CD14-positive monocyte (primary cell): ENCODE data around the gene CDCA7. TPM values are rescaled to one million over a fixed set of nuclear protein-coding genes. Genes with fewer than 3 reads are reported as not detected.

Experiments used
- DNase-seq, 3 donors: peaks; one replicate each; pipeline ENCODE4 v3.0.0-alpha.2; 2011 to 2022
- H2AFZ ChIP-seq: 2 replicates; pipeline ENCODE4 v1.6.0; 2012; ENCODE audit warnings: mild to moderate bottlenecking, low read depth, low read length, inconsistent platforms; ENCODE audit not compliant: insufficient read depth, poor library complexity, severe bottlenecking
- H3K27ac ChIP-seq, 2 donors: 1 replicate in 1 of 2; 2 replicates in 1 of 2; pipeline ENCODE4 v1.5.1; 2012 to 2013; ENCODE audit warnings: low read length in 2 of 2, control low read depth in 1 of 2, inconsistent platforms in 1 of 2, low read depth in 1 of 2, mild to moderate bottlenecking in 1 of 2
- H3K27me3 ChIP-seq, 2 donors: one replicate each; pipeline versions ENCODE4 v1.6.0 to v1.6.1; 2011 to 2013; ENCODE audit warnings: low read length in 2 of 2; ENCODE audit not compliant: control insufficient read depth in 2 of 2, insufficient read depth in 2 of 2
- H3K36me3 ChIP-seq, 2 donors: replicated peaks in 1 of 2; 1 replicate in 1 of 2; 2 replicates in 1 of 2; pipeline versions ENCODE4 v1.5.1 to v1.6.1; 2012 to 2013; ENCODE audit warnings: low read length in 2 of 2, control low read depth in 1 of 2, inconsistent platforms in 1 of 2, mild to moderate bottlenecking in 1 of 2; ENCODE audit not compliant: insufficient read depth in 2 of 2, control insufficient read depth in 1 of 2
- H3K4me1 ChIP-seq, 2 donors: 1 replicate in 1 of 2; 2 replicates in 1 of 2; pipeline versions ENCODE4 v1.5.1 to v1.6.1; 2012 to 2013; ENCODE audit warnings: low read length in 2 of 2, control low read depth in 1 of 2, inconsistent platforms in 1 of 2, mild to moderate bottlenecking in 1 of 2, moderate library complexity in 1 of 2; ENCODE audit not compliant: insufficient read depth in 2 of 2, control insufficient read depth in 1 of 2
- H3K4me2 ChIP-seq: replicated peaks from 2 replicates; pipeline ENCODE3; 2012; ENCODE audit warnings: low read length, moderate library complexity, mild to moderate bottlenecking; ENCODE audit not compliant: poor library complexity, severe bottlenecking; ENCODE audit errors: extremely low read depth
- H3K4me3 ChIP-seq, 3 experiments: fragments of 200-600 bp in 1 of 3; sonication (generic) in 1 of 3; replicated peaks in 1 of 3; 1 replicate in 2 of 3; 2 replicates in 1 of 3; pipeline ENCODE4 v1.5.1; 2011 to 2013; ENCODE audit warnings: low read length in 3 of 3, mild to moderate bottlenecking in 3 of 3, control low read depth in 2 of 3, low read depth in 2 of 3, inconsistent platforms in 1 of 3, moderate library complexity in 1 of 3
- H3K79me2 ChIP-seq: 2 replicates; pipeline ENCODE4 v1.6.0; 2012; ENCODE audit warnings: mild to moderate bottlenecking, control low read depth, inconsistent platforms, low read length, moderate library complexity; ENCODE audit not compliant: insufficient read depth
- H3K9ac ChIP-seq: 2 replicates; pipeline ENCODE4 v1.6.0; 2017; ENCODE audit warnings: low read length, mild to moderate bottlenecking; ENCODE audit not compliant: insufficient read depth, poor library complexity, severe bottlenecking
- H3K9me3 ChIP-seq, 2 donors: replicated peaks in 1 of 2; 1 replicate in 1 of 2; 2 replicates in 1 of 2; pipeline versions ENCODE4 v1.5.1 to v1.6.1; 2012 to 2013; ENCODE audit warnings: low read length in 2 of 2, control low read depth in 1 of 2; ENCODE audit not compliant: control insufficient read depth in 1 of 2, insufficient read depth in 1 of 2
- H4K20me1 ChIP-seq: 2 replicates; pipeline ENCODE4 v1.6.0; 2012; ENCODE audit warnings: mild to moderate bottlenecking, low read length, control low read depth, moderate library complexity; ENCODE audit not compliant: insufficient read depth
- H3K27ac Mint-ChIP-seq, 7 donors: one replicate each; pipeline ENCODE4 v1.8.0; 2020; ENCODE audit warnings: mild to moderate bottlenecking in 7 of 7, mixed read lengths in 7 of 7, moderate library complexity in 6 of 7, inconsistent platforms in 2 of 7
- H3K27me3 Mint-ChIP-seq, 3 donors: one replicate each; pipeline ENCODE4 v1.8.0; 2021 to 2022; ENCODE audit warnings: low read depth in 3 of 3, mild to moderate bottlenecking in 3 of 3, mixed read lengths in 3 of 3, moderate library complexity in 3 of 3, inconsistent platforms in 1 of 3
- H3K36me3 Mint-ChIP-seq, 2 donors: one replicate each; pipeline ENCODE4 v1.8.0; 2020; ENCODE audit warnings: mixed read lengths in 2 of 2, inconsistent platforms in 1 of 2, mild to moderate bottlenecking in 1 of 2
- H3K4me1 Mint-ChIP-seq: one replicate; pipeline ENCODE4 v1.8.0; 2020; ENCODE audit warnings: mild to moderate bottlenecking, mixed read lengths
- H3K4me3 Mint-ChIP-seq, 2 donors: one replicate each; pipeline ENCODE4 v1.8.0; 2020; ENCODE audit warnings: mild to moderate bottlenecking in 2 of 2, mixed read lengths in 2 of 2, moderate library complexity in 1 of 2
- H3K9me3 Mint-ChIP-seq, 7 donors: one replicate each; pipeline ENCODE4 v1.8.0; 2020 to 2022; ENCODE audit warnings: mixed read lengths in 7 of 7, mild to moderate bottlenecking in 6 of 7, moderate library complexity in 6 of 7, inconsistent platforms in 2 of 7
- WGBS: methylation state at CpG from one replicate; pipeline ENCODE4 v1.1.5; 2013; ENCODE audit warnings: missing lambda C conversion rate; ENCODE audit not compliant: insufficient coverage; 5-methylcytosine and 5-hydroxymethylcytosine counted together
- intact Hi-C, 2 donors: fragments of 100-400 bp; cut with micrococcal nuclease; formaldehyde crosslinking; loops; one replicate each; pipeline versions ENCODE4 v1.15.0 to v1.15.1; 2023
- polyA plus RNA-seq, 3 donors: library from polyadenylated mRNA; depleted of rRNA in 1 of 3; unstranded in 2 of 3; stranded (reverse) in 1 of 3; fragments of 300-500 nt in 2 of 3; fragments of >200 nt in 1 of 3; fragmentation: Illumina TruSeq in 2 of 3; gene quantifications; 1 replicate in 2 of 3; 2 replicates in 1 of 3; pipeline ENCODE4 v1.2.3, GENCODE V29; 2012 to 2021
- TF ChIP-seq, protein P1 (sequence below): fragments of 200-600 bp; IDR thresholded peaks from one replicate; pipeline ENCODE4 v1.8.0; 2022; ENCODE audit warnings: antibody characterized with exemption, mild to moderate bottlenecking

The CDCA7 gene
- polyA plus RNA-seq, 3 donors, result 0.54 to 1.7 (median 0.66) TPM

DNA sequence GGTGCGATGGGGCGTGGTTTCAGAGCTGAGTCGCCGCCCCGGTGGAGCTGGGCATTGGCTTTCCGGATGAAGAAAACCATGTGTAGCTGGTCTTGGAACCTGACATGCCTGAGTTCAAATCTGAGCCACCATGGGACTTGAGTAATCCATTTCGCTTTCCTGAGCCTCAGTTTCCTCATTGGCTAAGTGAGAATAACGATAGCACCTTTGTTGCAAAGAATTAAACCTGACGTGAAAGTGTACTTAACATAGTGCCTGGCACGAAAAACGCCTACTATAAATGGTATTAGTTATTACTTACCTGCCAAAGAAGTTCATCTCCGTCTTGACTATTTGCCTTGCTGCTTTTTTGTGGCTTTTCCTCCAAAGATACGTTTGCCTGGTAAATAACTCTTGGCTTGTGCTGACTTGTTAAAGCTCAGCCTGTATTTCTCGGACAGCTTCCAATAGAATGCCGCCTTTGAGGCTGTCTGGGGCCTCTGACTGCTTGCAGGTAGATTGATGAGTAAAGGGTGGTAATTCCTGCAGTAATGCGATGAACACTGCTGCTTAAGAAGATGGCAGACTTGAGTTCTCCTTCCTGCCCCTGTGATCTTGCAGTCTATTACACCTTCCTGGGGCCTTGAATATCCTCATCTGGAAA lies 1.3 kb downstream of the CDCA7 start:
- no peak for DNase-seq
- peaks cover 64% of the 10 kb centered on the region for H3K79me2 ChIP-seq

GRCh38 chr2:173357346-173357745 lies 2.7 kb downstream of the CDCA7 start:
- Histone ChIP-seq H2AFZ (peak overlapping the region; percentile 93), H3K4me2 (no peak overlapping the region), H3K4me3 (no peak overlapping the region)

More for the DNA sequence above, 1.3 kb downstream of the CDCA7 start:
- H2AFZ ChIP-seq, result peak overlapping the region; percentile 93
- peak overlapping the region; percentile 100 for H3K4me2 ChIP-seq
- peak overlapping the region; percentile 40 for H3K9ac ChIP-seq
- H3K27ac ChIP-seq, result no peak overlapping the region
- Mint-ChIP-seq H3K4me1 (peaks cover 39% of the 10 kb centered on the region), H3K4me3 (peak overlapping the region; percentile 92 to 94), H3K27me3 (peaks cover 0 to 4% (median 2%) of the 10 kb centered on the region in 3 donors), H3K36me3 (peaks cover 0 to 3% of the 10 kb centered on the region in 2 donors), H3K27ac (peak overlapping the region in 4 of 7 donors; percentile 9 to 86 (median 52)), H3K9me3 (peaks cover 0 to 2% (median 0%) of the 10 kb centered on the region in 7 donors)
- peak overlapping the region; percentile 65 to 93 (median 67) for H3K4me3 ChIP-seq
- H3K36me3 ChIP-seq, result no peaks in the 10 kb centered on the region
- TF ChIP-seq, protein P1, sequence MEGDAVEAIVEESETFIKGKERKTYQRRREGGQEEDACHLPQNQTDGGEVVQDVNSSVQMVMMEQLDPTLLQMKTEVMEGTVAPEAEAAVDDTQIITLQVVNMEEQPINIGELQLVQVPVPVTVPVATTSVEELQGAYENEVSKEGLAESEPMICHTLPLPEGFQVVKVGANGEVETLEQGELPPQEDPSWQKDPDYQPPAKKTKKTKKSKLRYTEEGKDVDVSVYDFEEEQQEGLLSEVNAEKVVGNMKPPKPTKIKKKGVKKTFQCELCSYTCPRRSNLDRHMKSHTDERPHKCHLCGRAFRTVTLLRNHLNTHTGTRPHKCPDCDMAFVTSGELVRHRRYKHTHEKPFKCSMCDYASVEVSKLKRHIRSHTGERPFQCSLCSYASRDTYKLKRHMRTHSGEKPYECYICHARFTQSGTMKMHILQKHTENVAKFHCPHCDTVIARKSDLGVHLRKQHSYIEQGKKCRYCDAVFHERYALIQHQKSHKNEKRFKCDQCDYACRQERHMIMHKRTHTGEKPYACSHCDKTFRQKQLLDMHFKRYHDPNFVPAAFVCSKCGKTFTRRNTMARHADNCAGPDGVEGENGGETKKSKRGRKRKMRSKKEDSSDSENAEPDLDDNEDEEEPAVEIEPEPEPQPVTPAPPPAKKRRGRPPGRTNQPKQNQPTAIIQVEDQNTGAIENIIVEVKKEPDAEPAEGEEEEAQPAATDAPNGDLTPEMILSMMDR, result no peak
- intact Hi-C loops, result no loop called here
- no peaks in the 10 kb centered on the region for H3K9me3 ChIP-seq
- H3K27me3 ChIP-seq, result no peaks in the 10 kb centered on the region
- 17% methylated on average over 11 of the region's 16 CpGs for WGBS
- H3K4me1 ChIP-seq, result peaks cover 24 to 36% of the 10 kb centered on the region in 2 donors
- H4K20me1 ChIP-seq, result no peaks in the 10 kb centered on the region

More at GRCh38 chr2:173357346-173357745, 2.7 kb downstream of the CDCA7 start:
- 100% methylated on average over 1 of the region's 3 CpGs for WGBS
- DNase-seq, result no peak
- Histone ChIP-seq H3K9me3 (no peaks in the 10 kb centered on the region), H3K79me2 (peaks cover 76% of the 10 kb centered on the region), H3K4me1 (peaks cover 24 to 36% of the 10 kb centered on the region in 2 donors), H3K9ac (no peak overlapping the region), H4K20me1 (no peaks in the 10 kb centered on the region), H3K27me3 (no peaks in the 10 kb centered on the region), H3K36me3 (no peaks in the 10 kb centered on the region), H3K27ac (no peak overlapping the region)
- TF ChIP-seq, protein P1, result no peak
- H3K4me1 Mint-ChIP-seq, result peaks cover 39% of the 10 kb centered on the region
- intact Hi-C loops, result no loop called here
- no peaks in the 10 kb centered on the region for H3K9me3 Mint-ChIP-seq
- peaks cover 0 to 4% (median 2%) of the 10 kb centered on the region in 3 donors for H3K27me3 Mint-ChIP-seq
- H3K36me3 Mint-ChIP-seq, result peaks cover 0 to 3% of the 10 kb centered on the region in 2 donors
- no peak overlapping the region for H3K27ac Mint-ChIP-seq
- no peak overlapping the region for H3K4me3 Mint-ChIP-seq
